ENCODE measurements around the gene GZMA.

Gene GZMA

DNA sequence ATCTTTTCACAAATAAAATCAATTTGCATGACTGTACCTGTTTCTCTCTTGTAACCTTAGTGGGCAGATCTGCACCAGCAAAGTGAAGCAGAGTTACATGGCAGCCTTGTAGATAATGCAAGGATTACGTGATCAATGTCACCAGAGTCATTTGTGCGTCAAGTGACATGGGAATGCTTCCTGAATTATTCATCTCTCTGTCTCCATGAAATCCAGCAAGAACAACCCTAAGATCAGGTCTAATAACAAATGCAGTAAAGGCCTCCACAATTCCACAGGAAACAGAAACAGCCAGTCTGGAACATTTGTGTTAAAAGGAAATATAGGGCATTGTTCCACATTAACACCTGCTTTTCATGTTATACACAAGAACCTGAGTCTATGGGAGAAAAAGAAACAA is 7.8 kb downstream of the GZMA start:
- no peak for FAIRE-seq

DNA sequence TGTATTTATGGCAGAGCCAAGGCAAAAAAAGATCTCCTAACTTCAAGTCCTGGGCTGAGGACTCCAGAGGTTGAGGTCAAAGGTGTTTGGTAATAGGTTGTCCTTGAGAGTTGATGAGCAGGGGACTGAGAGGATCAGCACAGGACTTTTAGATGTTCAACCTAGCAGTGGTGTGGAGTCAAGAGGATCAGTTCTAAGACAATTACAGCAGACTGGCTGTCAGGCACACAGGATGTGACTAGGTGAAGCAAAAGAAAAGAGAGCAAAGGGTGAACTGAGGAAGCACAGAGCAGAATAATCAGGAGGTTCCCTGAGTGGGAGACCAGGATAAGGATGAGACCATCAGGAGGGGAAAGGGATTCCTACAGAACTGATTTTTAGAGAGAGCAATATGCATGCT is 10.9 kb downstream of the GZMA start:
- FAIRE-seq = no peak

DNA sequence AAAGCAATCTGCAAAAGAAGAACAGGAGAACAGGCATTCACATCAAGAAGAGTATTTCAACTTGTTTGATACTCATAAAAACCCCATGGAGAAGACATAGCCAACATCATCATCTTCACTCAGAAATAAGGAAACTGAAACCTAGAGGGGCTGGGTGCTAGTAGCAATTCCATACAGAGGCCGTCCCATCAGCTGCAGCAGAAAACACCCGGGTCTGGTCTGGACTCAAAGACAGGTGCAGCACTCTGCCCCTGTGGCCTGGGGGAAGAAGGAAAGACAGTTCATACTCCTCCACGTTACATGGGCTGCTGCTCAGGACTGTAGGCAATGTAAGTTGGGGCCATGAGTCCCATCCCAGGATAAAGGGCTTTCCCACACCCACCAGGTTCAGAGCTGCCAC is 11.6 kb downstream of the GZMA start:
- no peak for FAIRE-seq

DNA sequence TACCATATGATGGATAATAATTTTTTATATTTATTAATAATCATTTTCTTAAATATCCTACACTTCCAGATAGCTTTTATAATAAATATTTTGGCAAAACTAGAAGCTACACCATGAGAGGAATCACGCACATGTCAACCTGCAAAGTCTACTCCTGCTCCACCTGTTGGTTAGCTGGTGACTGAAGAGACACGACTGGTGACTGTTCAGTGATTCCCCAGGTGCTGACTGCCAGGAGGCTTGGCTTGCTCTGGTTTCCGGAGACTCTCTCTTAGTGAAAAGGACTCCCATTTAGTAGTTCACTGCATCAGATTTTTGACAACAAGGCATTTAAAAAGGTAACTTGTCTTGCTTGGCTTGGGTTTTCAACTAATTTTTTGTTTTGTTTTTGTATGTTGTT is 20.9 kb downstream of the GZMA start:
- no peak for FAIRE-seq

DNA sequence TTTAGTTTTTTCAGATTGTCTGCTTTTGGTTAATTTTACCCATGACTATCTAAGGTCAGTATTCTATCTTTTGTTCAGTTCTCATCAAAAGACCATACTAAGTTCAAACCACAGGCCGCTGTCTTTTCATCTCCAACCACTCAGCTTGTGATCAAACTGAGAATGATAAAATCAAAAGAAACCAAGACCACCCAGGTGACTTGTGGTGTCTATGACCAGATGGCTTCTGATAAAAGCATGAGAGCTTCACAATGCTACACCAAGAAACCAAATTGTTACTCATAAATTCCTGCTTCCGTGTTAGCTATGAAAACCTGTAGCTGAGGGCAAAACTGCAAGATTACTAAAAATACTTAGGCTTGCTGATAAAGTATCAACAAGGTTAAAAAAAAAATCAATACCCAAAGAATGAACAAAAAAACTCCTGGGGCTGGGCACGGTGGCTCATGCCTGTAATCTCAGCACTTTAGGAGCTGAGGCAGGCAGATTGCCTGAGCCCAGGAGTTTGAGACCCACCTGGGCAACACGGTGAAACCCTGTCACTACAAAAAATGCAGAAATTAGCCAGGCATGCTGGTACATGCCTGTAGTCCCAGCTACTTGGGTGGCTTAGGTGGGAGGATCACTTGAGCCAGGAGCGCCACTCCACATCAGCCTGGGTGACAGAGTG is 31.7 kb downstream of the GZMA start:
- no peak for FAIRE-seq

DNA sequence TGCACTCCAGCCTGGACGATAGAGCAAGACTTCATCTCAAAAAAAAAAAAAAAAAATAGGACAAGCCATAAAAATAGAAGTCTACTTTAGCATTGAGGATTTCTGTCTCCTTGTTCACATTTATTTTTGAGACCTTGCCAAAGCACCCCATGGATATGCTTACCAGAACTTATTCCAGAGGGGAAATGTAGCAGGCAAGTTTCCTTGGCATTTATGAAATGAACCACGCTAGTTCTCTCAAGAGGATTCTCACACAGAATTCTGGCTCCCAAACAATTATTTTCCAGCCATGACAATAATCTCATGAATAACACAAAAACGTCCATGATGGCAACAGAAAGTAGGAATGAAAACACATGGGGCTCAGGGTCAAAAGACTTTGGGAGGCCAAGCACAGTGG is 34.1 kb downstream of the GZMA start:
- FAIRE-seq = no peak

DNA sequence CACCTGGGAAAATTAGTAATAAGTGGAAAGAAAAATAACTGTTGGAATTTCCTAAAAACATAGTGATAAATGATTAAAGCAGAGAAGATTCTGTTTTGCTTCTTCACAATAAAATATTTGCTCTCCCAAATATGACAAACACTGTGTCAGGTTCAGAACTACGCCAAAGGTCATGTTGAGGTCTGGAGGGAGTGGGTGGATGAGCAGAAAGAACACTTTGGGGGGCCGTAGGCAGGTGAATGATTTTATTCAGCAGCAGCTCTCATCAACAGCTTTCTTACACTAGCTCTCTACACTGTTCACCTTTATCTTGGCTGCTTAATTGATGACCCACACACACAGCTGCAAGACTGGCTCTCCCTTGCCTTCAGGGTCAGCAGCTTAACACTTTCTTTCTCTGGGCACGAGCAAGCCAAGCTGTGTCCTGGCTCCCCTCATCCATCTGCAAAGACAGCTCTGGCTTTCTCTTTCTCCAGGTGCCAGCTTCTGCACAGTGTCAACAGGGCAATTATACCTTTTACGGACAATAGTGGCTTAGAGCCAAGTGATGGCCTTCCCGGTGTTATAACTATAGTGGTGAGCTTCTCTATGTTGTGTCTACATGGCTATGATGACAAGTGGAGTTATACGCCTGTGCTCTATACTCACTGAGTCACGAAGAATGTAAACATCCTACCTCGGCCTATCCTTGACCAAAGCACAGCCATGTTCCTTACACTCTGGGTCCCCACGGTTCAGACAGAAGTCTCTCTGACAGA is 38.6 kb downstream of the GZMA start:
- no peak for FAIRE-seq

DNA sequence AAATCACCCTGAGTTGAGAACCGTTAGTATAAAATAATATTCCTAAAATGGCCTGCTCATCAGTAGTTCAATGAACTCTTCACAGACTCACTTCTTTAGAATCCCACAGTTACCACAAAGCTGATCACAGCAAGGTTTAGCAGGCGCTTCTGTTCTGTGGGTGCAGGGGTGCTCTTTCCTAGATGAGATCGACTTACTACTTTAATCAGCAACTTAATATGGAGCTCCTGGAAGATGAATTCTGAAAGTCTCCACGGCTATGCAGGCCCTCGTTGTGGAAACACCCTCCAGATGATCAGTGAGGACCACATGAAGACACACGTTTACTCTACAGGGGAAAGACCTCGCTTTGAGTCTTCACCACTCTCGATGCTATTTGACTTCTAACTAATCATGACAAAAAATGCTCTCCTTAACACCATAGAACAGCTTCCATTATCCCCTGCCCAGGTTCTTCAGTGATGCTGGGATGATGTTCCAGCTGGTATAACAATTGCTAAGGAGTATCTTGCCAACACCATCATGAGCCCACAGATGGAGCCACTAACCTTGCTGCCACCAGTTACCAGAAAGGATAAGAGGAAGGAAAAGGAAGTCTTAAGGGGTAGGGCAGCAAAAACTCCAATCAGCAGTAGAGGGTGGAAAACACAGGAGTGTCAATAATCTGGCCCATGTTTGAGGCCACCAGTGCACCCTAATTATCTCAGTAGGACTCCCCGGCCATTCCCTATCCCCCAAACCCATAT is 39.7 kb downstream of the GZMA start:
- no peak for FAIRE-seq

DNA sequence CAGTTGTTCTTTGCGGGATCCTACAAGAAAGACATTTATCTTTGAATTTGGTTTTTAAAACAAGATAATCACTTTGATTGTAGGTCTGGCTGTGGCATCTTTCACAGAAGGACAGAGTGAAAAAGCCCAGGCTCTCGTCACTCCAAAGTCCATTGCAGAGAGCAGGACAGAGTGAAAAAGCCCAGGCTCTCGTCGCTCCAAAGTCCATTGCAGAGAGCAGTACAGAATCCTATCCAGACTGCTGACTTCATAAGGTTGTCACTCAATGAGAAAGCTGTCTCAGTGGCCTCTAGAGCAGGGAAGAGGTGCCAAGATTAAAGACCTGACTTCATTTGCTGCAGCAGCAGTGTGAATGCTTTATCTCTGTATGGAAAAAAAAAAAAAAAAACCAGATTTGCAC is 41.2 kb downstream of the GZMA start:
- FAIRE-seq = no peak

DNA sequence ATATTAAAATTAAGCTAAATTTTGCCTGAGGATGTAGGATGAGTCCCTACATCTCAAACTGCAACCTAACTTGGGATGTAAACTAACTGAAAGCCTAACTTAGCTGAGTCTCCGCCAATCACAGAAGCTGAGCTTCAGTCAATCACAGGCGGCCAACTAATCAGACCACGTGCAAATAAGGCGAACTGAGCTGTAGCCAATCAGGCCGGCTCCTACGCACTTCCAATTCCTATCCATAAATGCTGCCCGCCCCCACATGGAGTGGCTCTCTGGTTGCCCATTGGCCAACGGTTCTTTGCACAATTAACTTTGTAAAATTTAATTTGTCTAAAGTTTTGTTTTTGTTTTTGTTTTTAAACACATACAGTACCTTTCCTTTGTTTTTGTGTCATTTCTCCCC is 43.6 kb downstream of the GZMA start:
- no peak for FAIRE-seq

DNA sequence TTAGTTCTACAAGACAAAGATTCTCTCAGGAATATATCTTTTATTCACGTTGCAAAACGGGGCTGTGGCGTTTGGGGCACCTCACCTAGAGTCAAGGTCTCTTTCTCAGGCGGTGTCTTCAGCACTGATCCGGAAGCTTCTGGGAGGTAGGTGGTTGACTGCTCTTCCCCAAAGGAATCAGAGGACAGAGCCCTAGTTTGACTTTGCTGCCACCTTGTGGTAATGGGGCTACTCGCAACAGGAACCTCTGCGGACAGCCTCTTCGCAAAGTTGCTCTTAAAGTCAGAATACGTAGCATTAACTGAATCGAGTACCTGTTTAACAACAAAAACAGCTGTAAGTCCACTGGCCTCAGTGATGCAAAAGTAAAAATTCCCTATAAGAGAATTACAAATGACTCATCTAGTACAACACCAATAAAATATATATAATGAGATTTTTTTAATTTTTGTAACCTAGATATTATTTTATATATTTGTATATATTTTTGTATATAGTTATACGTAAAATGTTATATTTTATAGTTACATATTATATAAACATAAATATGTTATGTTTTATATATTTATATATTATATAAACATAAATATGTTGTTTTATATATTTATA is 44.2 kb downstream of the GZMA start:
- FAIRE-seq = no peak

DNA sequence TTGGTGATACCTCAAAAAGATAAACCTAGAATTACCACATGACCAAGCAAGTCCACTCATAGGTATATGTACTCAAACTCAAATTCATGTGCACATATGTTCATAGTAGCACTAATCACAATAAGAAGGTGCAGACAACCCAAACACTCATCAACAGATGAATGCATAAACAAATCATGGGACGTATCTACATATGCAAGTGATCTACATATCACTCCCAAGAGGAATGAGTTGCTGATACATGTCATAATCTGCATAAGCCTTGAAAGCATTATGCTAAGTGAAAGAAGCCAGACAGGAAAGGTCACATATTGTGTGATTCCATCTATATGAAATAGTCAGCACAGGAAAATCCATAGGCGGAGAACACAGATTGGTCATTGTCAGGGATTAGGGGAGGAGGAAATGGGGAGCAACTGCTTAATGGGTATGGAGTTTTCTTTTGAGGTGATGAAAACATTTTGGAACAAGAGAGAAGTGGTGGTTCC is 46.9 kb downstream of the GZMA start:
- no peak for FAIRE-seq

DNA sequence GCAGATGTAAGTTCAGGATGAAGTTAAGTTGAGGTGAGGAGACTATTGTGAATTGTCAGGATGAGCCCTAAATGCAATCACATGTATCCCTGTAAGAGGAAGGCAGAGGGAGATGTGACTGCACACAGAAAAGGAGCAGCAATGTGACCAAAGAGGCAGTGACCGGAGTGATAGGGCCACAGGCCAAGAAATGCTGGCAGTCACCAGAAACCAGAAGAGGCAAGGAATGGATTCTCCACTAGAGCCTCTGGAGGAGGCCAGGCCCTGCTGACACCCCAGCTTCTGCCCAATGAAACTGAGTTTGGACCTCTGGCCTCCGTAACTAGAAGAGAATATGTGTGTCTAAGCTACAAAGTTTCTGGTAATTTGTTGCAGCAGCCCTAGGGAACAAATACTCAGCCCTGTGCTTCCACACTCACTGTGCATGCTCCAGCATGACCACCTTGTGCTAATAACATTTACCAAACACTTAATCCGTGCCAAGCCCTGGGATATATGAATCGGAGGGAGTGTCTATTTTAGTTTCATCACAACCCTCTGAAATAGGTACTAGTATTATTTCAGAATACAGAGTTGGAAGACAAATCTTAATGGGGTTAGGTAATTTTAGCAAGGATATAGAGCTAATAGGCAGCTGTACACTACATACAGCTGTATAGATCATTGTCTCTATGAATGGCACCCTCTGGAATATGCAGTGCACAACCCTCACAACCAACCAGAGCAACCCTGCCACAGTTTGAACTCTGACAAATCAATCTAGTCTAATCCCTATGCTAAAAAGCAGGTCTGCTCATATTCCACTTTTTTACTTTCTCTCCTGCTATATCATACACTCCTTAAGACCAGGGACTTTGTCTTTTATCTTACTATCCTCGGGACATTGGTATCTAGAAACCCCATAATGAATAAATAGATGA is 49.7 kb downstream of the GZMA start:
- no peak for FAIRE-seq

DNA sequence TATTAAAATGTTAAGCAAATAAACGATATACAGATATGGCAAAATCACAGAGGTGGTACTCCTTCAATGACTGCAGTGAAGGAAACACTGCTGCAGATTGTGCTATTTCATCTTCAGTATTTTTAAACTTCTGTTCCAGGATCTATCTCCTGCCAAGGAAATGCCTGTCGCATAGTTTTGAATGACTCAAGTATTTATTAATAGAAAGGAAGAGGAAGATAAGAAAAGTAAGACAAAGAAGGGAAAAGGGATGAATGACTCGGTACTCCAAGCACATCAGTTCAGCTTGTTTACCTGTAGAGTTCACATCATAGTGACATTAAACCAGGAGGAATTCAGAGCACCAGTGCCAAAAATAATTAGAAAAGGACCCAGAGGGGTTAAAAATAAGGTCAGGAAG is 52.4 kb downstream of the GZMA start:
- no peak for FAIRE-seq
